Left renal cortex interstitium (tissue), 4 donors: ENCODE data around the gene RBM42. TPM values are rescaled to one million over a fixed set of nuclear protein-coding genes. Genes with fewer than 3 reads are reported as not detected.
"Not testable (repeated sequence)": the region's sequence is repeated elsewhere in the genome, so short reads cannot be mapped to it uniquely, and the experiment has no call there.

Experiments used
- DNase-seq, 4 donors: peaks; one replicate each; pipeline ENCODE4 v3.0.0-alpha.2; 2013; ENCODE audit warnings: low read depth in 4 of 4, low spot score in 2 of 4, missing footprints in 1 of 4
- polyA plus RNA-seq, 4 donors: library from polyadenylated mRNA; unstranded; fragments of 120-200 nt; gene quantifications; one replicate each; pipeline ENCODE4 v1.2.1, GENCODE V29; 2013; ENCODE audit not compliant: insufficient read length in 4 of 4

Gene RBM42
- polyA plus RNA-seq, 4 donors = 57.1 to 94.4 (median 73.3) TPM

GRCh38 chr19:35645680-35646511 lies 17.1 kb downstream of the RBM42 start:
- DNase-seq = no peak

GRCh38 chr19:35648017-35648961 lies 19.5 kb downstream of the RBM42 start, which contains the start of gene COX6B1:
COX6B1 (plus strand) TSS chr19:35648323; CDS start chr19:35651244, 2,921 bp downstream.
- DNase-seq = peak in 3 of 4 donors; percentile 87 to 96 (median 89)

DNA sequence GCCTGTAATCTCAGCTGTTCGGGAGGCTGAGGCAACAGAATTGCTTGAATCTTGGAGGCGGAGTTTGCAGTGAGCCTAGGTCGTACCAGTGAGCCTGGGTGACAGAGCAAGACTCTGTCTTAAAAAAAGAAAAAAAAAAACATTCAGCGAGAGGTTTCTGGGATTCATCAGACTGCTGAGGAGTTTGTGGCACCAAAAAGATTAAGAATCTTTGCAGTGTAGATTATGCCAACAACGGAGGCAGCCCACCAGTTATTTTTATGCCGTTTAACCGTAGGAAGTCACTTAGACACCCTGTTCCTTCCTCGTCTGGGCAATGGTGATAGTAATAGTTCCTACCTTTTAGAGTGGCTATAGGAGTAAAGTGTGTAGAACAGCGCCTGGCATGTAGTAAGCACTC lies 21.7 kb downstream of the RBM42 start:
- DNase-seq = no peak

DNA sequence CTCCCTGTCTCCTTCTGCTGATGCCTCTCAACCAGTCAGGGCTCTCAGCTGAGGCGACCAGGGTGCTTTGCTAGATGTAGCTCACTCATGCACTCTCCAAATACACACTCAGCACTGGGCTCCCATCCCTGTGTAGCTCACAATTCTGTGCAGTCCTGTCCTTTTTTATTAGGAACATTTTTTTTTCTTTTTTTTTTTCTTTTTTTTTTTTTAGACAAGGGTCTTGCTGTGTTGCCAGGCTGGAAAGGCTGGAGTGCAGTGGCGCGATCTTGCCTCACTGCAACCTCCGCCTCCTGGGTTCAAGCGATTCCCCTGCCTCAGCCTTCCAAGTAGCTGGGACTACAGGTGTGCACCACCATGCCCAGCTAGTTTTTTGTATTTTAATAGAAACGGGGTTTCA lies 26.0 kb downstream of the RBM42 start:
- DNase-seq = not testable (repeated sequence)

DNA sequence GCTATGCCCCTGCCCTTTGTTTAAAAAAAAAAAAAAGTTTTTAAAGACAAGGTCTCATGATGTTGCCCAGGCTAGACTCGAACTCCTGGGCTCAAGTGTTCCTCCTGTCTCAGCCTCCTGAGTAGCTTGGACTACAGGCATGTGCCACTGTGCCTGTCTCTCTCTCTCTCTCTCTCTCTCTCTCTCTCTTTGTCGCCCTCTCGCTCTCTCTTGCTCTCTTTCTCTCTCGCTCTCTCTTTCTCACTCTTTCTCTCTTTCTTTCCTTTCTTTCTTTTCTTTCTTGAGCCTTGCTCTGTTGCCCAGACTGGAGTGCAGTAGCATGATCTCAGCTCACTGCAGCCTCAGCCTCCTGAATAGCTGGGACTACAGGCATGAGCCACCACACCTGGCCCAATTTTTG lies 26.8 kb downstream of the RBM42 start:
- DNase-seq = no peak

GRCh38 chr19:35656700-35657099 lies 27.9 kb downstream of the RBM42 start:
- DNase-seq = no peak

GRCh38 chr19:35657904-35658700 lies 29.3 kb downstream of the RBM42 start:
- DNase-seq = no peak

GRCh38 chr19:35661995-35662340 lies 33.1 kb downstream of the RBM42 start:
- no peak for DNase-seq

- DNase-seq = no peak
Measured at GRCh38 chr19:35663981-35664380, 35.1 kb downstream of the RBM42 start.

- no peak for DNase-seq
Measured at GRCh38 chr19:35665157-35665556, 36.3 kb downstream of the RBM42 start.

DNA sequence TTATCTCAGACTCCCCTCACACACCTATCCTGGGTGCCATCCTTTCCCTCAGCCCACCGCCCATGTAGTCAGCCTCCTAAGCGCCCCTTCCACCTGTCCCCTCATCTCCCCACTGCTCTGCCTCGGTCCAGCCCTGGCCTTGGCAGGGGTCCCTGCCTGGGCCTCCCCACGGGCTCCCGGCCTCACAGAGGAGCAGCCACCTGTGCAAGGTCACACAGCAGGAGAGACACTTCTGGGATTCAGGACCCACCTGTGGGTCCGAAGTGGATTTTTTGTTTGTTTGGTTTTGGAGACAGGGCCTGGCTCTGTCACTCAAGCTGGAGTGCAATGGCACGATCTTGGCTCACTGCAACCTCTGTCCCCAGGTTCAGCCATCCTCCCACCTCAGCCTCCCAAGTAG lies 36.8 kb downstream of the RBM42 start:
- no peak for DNase-seq

DNA sequence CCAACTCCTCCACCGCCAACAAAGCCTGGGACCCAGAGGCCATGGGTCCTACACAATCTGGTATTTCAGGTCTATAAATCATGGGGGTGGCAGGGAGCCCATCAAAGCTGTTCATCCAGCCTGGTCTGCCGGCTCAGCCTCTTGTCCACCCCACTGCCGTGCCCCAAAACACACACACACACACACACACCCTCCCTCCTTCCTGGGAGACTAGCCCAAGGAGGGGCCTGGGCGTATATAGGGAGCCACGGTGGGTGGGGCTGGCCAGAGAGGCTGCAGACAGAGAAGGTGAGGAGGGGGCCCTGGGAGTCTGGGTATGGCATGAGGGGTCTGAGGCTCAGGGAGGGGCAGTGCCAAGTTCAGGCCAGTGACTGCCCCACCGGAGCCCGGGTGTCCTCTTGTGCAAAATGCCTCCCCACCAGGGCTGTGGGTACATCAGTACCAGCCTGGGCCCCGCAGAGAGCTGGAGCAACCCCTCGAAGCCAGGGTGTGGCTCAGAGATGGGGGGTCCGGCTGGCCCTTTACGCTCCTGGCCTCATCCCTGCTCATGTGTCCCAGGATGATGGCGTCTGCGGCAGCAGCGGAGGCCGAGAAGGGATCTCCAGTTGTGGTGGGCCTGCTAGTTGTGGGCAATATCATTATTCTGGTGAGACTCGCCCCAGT lies 37.5 kb downstream of the RBM42 start, which contains the start of gene UPK1A:
TSS of gene UPK1A (plus strand) at position 267 of the 663 bp plus-strand sequence. CDS start at position 563, 296 bp downstream.
- DNase-seq = no peak

GRCh38 chr19:35669566-35669965 lies 40.7 kb downstream of the RBM42 start:
- DNase-seq = no peak

- no peak for DNase-seq
Measured at GRCh38 chr19:35669974-35670373, 41.1 kb downstream of the RBM42 start.

DNA sequence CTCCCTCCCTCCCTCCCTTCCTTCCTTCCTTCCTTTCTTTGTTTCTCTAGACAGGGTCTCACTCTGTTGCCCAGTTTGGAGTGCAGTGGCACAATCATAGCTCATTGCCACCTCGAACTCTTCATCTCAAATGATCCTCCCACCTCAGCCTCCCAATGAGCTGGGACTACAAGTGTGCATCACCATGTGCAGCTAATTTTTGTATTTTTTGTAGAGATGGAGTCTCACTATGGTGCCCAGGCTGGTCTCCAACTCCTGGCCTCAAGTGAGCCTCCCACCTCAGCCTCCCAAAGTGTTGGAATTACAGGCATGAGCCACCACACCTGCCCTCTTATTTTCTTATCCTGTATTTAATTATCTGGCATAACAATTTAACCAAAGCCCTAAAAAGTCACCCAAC lies 41.9 kb downstream of the RBM42 start:
- DNase-seq = no peak

DNA sequence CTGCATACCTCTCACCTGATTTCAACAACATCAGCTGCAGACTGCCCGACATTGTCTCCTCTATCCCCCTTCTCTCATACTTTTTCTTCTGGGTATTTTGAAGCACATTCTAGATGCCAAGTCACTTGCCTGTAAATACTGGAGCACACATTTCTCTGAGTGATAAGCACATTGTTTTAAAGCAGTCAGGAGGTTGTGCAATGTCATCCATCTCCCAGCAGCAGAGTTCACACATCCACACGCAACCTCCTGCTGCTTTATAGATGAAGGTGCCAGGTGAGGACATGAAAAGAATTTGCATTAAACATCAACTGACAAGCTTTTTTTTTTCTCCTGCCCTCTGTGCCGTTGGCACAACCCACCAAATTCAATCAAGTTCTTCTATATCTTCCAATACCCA lies 43.0 kb downstream of the RBM42 start:
- DNase-seq = no peak

DNA sequence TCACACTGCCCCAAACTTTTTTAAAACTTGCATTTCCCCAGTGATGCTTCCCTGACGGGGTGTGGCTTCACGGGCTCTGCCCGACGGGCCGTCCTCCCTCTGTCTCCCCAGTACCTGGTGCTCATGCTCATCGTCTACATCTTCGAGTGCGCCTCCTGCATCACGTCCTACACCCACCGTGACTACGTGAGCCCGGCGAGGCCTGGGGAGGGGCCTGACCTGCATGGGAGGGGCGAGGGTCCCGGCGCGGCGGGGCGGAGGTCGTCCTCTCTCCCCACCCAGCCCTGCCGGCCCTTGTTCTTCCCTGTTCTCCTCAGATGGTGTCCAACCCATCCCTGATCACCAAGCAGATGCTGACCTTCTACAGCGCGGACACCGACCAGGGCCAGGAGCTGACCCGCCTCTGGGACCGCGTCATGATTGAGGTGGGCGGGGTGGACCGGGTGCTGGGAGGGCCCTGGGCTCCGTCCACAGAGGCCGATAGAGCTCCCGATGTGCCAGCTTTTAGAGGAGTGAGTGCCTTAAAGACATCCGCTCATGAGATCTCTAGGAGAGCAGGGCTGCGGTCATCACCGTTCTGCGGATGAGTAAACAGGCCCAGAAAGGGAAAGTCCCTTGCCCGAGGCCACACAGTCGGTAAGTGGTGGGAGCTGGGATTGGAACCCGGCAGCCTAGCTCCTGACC lies 44.4 kb downstream of the RBM42 start:
- DNase-seq = no peak

- no peak for DNase-seq
Measured at GRCh38 chr19:35675589-35676140, 46.8 kb downstream of the RBM42 start.
